ENCODE data around the gene ST8SIA1.

The ST8SIA1 gene

DNA sequence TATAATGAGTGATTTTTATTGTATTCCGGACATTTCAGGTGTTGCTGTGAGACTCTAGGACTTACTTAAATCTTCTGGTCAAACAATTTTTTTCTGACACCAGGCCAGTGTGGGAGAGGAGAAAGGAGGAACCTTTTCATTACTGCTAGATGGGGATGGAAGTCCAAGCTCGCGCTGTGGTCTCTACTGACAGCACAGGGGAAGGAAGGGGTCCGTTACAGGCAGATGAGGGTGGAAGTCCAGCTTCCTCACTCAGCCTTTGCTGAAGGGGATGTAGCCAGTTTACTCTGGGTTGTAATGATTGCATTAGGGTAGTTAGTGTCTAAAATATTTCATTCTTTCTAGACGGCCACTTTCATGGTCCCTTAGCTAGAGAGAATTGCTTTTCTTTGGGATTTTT, 26.3 kb upstream of the ST8SIA1 start:
- TF ChIP-seq SPI1 (IDR thresholded peaks at IDR 0.05; ENCODE audit: borderline replicate concordance, low read depth): peak; percentile 32; the same call in 1 of the 2 replicates
- TF ChIP-seq, protein P1, sequence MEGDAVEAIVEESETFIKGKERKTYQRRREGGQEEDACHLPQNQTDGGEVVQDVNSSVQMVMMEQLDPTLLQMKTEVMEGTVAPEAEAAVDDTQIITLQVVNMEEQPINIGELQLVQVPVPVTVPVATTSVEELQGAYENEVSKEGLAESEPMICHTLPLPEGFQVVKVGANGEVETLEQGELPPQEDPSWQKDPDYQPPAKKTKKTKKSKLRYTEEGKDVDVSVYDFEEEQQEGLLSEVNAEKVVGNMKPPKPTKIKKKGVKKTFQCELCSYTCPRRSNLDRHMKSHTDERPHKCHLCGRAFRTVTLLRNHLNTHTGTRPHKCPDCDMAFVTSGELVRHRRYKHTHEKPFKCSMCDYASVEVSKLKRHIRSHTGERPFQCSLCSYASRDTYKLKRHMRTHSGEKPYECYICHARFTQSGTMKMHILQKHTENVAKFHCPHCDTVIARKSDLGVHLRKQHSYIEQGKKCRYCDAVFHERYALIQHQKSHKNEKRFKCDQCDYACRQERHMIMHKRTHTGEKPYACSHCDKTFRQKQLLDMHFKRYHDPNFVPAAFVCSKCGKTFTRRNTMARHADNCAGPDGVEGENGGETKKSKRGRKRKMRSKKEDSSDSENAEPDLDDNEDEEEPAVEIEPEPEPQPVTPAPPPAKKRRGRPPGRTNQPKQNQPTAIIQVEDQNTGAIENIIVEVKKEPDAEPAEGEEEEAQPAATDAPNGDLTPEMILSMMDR (IDR thresholded peaks at IDR 0.05; ENCODE audit: insufficient read depth, low read length): no peak
- H3K4me3 ChIP-seq (replicated peaks; ENCODE audit: insufficient read depth, low read length): no peak overlapping the region
- no peak overlapping the region for H3K27ac ChIP-seq (replicated peaks)
- H3K27me3 ChIP-seq (ENCODE audit: insufficient read depth, poor library complexity, severe bottlenecking): no peaks in the 10 kb centered on the region
- peak in 1 of 2 experiments; percentile 44 for DNase-seq (ENCODE audit: low read depth in 1 of 2, low spot score in 1 of 2)

DNA sequence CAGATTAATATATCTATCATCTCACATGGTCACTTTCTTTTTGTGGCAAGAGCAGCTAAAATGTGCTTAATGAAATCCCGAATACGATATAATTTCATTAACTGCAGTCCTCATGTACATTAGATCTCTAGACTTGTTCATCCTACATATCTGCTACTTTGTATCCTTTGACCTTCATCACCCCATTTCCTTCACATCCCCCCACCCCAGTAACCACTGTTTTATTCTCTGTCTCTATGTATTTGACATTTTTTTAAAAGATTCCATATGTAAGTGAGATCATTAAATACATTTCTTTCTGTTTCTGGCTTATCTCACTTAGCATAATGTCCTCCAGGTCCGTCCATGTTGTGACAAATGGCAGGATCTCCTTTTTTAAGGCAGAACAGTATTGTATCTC, 23.0 kb upstream of the ST8SIA1 start:
- TF ChIP-seq, protein P2, sequence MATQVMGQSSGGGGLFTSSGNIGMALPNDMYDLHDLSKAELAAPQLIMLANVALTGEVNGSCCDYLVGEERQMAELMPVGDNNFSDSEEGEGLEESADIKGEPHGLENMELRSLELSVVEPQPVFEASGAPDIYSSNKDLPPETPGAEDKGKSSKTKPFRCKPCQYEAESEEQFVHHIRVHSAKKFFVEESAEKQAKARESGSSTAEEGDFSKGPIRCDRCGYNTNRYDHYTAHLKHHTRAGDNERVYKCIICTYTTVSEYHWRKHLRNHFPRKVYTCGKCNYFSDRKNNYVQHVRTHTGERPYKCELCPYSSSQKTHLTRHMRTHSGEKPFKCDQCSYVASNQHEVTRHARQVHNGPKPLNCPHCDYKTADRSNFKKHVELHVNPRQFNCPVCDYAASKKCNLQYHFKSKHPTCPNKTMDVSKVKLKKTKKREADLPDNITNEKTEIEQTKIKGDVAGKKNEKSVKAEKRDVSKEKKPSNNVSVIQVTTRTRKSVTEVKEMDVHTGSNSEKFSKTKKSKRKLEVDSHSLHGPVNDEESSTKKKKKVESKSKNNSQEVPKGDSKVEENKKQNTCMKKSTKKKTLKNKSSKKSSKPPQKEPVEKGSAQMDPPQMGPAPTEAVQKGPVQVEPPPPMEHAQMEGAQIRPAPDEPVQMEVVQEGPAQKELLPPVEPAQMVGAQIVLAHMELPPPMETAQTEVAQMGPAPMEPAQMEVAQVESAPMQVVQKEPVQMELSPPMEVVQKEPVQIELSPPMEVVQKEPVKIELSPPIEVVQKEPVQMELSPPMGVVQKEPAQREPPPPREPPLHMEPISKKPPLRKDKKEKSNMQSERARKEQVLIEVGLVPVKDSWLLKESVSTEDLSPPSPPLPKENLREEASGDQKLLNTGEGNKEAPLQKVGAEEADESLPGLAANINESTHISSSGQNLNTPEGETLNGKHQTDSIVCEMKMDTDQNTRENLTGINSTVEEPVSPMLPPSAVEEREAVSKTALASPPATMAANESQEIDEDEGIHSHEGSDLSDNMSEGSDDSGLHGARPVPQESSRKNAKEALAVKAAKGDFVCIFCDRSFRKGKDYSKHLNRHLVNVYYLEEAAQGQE (IDR thresholded peaks at IDR 0.05; ENCODE audit: insufficient replicate concordance, low read depth): no peak
- TF ChIP-seq GABPA (IDR thresholded peaks at IDR 0.05; ENCODE audit: low read depth) (no peak), SPI1 (IDR thresholded peaks at IDR 0.05; ENCODE audit: borderline replicate concordance, low read depth) (no peak), POLR2AphosphoS5 (IDR thresholded peaks at IDR 0.05; ENCODE audit: low read depth) (no peak)
- TF ChIP-seq, protein P1 (IDR thresholded peaks at IDR 0.05; ENCODE audit: insufficient read depth, low read length): no peak
- H3K27me3 ChIP-seq (ENCODE audit: insufficient read depth, poor library complexity, severe bottlenecking): no peaks in the 10 kb centered on the region
- H3K27ac ChIP-seq (replicated peaks): no peak overlapping the region
- no peak for DNase-seq (ENCODE audit: low read depth in 1 of 2, low spot score in 1 of 2)
- no peak overlapping the region for H3K4me3 ChIP-seq (replicated peaks; ENCODE audit: insufficient read depth, low read length)

DNA sequence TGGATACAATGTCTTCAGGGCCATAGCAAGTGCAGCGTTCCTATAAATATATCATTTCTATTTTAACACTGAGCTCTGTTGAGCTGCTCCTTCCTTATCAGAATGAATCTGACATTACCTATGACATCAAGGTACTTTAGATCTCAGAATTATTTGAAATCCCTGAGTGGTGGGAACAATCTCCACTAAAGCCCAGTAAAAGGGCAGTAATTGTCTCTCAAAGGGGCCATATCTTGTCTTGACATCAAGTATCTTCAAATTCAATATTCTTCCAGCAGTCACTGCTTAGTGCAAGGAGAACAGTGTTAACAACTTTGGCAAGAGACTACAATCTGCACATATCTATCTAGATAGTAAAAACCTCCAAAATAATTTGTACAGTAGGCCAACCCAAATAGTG, 21.7 kb upstream of the ST8SIA1 start:
- no peaks in the 10 kb centered on the region for H3K27me3 ChIP-seq (ENCODE audit: insufficient read depth, poor library complexity, severe bottlenecking)
- no peak for TF ChIP-seq SPI1 (IDR thresholded peaks at IDR 0.05; ENCODE audit: borderline replicate concordance, low read depth)
- TF ChIP-seq, protein P1 (IDR thresholded peaks at IDR 0.05; ENCODE audit: insufficient read depth, low read length): no peak
- TF ChIP-seq POLR2AphosphoS5 (IDR thresholded peaks at IDR 0.05; ENCODE audit: low read depth): no peak
- no peak for TF ChIP-seq GABPA (IDR thresholded peaks at IDR 0.05; ENCODE audit: low read depth)
- TF ChIP-seq, protein P2 (IDR thresholded peaks at IDR 0.05; ENCODE audit: insufficient replicate concordance, low read depth): no peak
- DNase-seq (ENCODE audit: low read depth in 1 of 2, low spot score in 1 of 2): no peak

GRCh38 chr12:22355011-22355580, 20.6 kb upstream of the ST8SIA1 start:
- TF ChIP-seq, protein P2 (IDR thresholded peaks at IDR 0.05; ENCODE audit: insufficient replicate concordance, low read depth): no peak
- TF ChIP-seq SPI1 (IDR thresholded peaks at IDR 0.05; ENCODE audit: borderline replicate concordance, low read depth): no peak
- TF ChIP-seq GABPA (IDR thresholded peaks at IDR 0.05; ENCODE audit: low read depth): no peak
- TF ChIP-seq POLR2AphosphoS5 (IDR thresholded peaks at IDR 0.05; ENCODE audit: low read depth): no peak
- TF ChIP-seq, protein P1 (IDR thresholded peaks at IDR 0.05; ENCODE audit: insufficient read depth, low read length): no peak
- Histone ChIP-seq H3K4me3 (replicated peaks; ENCODE audit: insufficient read depth, low read length) (no peak overlapping the region), H3K27me3 (ENCODE audit: insufficient read depth, poor library complexity, severe bottlenecking) (no peaks in the 10 kb centered on the region), H3K27ac (replicated peaks) (no peak overlapping the region)
- DNase-seq (ENCODE audit: low read depth in 1 of 2, low spot score in 1 of 2): no peak

More for the DNA sequence above, 21.7 kb upstream of the ST8SIA1 start:
- no peak overlapping the region for H3K4me3 ChIP-seq (replicated peaks; ENCODE audit: insufficient read depth, low read length)
- H3K27ac ChIP-seq (replicated peaks): no peak overlapping the region

Measured in HL-60 (cell line).